Measurements from ENCODE around the gene SENP5. TPM values are rescaled to one million over a fixed set of nuclear protein-coding genes. Genes with fewer than 3 reads are reported as not detected.
A peak's percentile ranks its signal among the peaks of the same experiment; 100 is the strongest.

SENP5 gene
- polyA plus RNA-seq, 3 donors, result 6.7 to 10.4 (median 8.4) TPM

DNA sequence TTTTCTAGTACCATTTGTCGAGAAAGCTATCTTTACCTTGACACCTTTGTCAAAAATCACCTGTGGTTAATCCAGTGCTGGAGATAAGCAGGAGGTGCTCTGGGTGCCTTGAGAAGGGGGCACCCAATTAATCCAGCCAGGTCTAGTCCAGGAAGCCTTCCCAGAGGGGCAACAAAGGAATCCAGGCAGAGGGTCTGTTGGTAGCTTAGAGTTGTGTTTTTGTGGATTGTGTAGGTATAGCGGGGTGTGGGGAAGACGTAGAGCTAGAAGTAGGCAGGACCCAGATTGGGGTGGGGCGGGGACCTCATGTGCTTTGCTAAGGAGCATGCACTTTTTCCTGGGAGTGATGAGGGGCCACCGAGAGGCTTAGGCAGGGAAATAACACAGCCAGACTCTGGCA, 106.9 kb downstream of the SENP5 start:
- Histone ChIP-seq H3K9me3 (replicated peaks in 1 of 2; ENCODE audit: control insufficient read depth in 1 of 2, insufficient read depth in 1 of 2, low read length in 2 of 2) (no peaks in the 10 kb centered on the region), H4K20me1 (ENCODE audit: insufficient read depth, low read length) (no peaks in the 10 kb centered on the region), H3K36me3 (replicated peaks in 1 of 2; ENCODE audit: control insufficient read depth in 1 of 2, insufficient read depth in 2 of 2, low read length in 2 of 2) (no peaks in the 10 kb centered on the region), H2AFZ (ENCODE audit: insufficient read depth, low read depth, low read length, poor library complexity, severe bottlenecking) (no peak overlapping the region), H3K4me2 (replicated peaks; ENCODE audit: extremely low read depth, low read length, poor library complexity, severe bottlenecking) (no peak overlapping the region), H3K4me1 (ENCODE audit: control insufficient read depth in 1 of 2, insufficient read depth in 2 of 2, low read length in 2 of 2) (peaks cover 0 to 3% of the 10 kb centered on the region in 2 donors), H3K4me3 (replicated peaks in 1 of 3; ENCODE audit: low read depth in 2 of 3, low read length in 3 of 3) (no peak overlapping the region), H3K27ac (ENCODE audit: low read depth in 1 of 2, low read length in 2 of 2) (no peak overlapping the region), H3K9ac (ENCODE audit: insufficient read depth, low read length, poor library complexity, severe bottlenecking) (no peak overlapping the region), H3K27me3 (ENCODE audit: control insufficient read depth in 2 of 2, insufficient read depth in 2 of 2, low read length in 2 of 2) (no peaks in the 10 kb centered on the region), H3K79me2 (ENCODE audit: insufficient read depth, low read length) (no peaks in the 10 kb centered on the region)
- no peak for TF ChIP-seq CTCF (IDR thresholded peaks at IDR 0.05)
- no peak overlapping the region for H3K4me3 Mint-ChIP-seq
- peak overlapping the region in 1 of 7 donors; percentile 6 for H3K27ac Mint-ChIP-seq
- DNase-seq, result no peak
- no peaks in the 10 kb centered on the region for H3K36me3 Mint-ChIP-seq
- intact Hi-C loops (cut with micrococcal nuclease), result no loop called here
- H3K27me3 Mint-ChIP-seq (ENCODE audit: low read depth in 3 of 3), result peaks cover 10 to 15% (median 14%) of the 10 kb centered on the region in 3 donors
- peaks cover 0 to 3% (median 0%) of the 10 kb centered on the region in 7 donors for H3K9me3 Mint-ChIP-seq
- peaks cover 10% of the 10 kb centered on the region for H3K4me1 Mint-ChIP-seq
- WGBS (ENCODE audit: insufficient coverage), result 97% methylated on average over 4 of the region's 5 CpGs

DNA sequence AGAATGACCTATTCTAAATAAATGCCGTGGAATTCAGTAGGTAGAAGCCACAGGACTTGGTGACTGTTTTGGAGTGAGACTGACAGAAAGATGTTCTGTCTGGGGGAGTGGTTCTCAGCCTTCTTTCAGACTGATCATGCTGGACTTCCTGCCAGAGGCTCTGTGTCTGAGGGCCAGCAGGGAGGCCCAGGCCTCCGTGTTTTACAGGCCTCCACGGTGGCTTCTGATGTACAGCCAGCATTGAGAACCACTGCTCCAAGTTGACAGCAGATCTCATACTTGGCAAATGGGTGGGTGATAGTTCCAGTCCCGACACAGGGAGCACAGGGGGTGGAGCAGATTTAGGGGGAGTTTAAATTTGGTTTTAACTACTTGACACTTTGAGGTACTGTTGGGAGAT, 107.6 kb downstream of the SENP5 start:
- H3K27ac ChIP-seq (ENCODE audit: low read depth in 1 of 2, low read length in 2 of 2), result no peak overlapping the region
- no peaks in the 10 kb centered on the region for H3K36me3 Mint-ChIP-seq
- H3K4me2 ChIP-seq (replicated peaks; ENCODE audit: extremely low read depth, low read length, poor library complexity, severe bottlenecking), result no peak overlapping the region
- no peak overlapping the region for H2AFZ ChIP-seq (ENCODE audit: insufficient read depth, low read depth, low read length, poor library complexity, severe bottlenecking)
- peak overlapping the region in 1 of 7 donors; percentile 10 for H3K27ac Mint-ChIP-seq
- peaks cover 0 to 3% (median 0%) of the 10 kb centered on the region in 7 donors for H3K9me3 Mint-ChIP-seq
- no peaks in the 10 kb centered on the region for H3K27me3 ChIP-seq (ENCODE audit: control insufficient read depth in 2 of 2, insufficient read depth in 2 of 2, low read length in 2 of 2)
- no peaks in the 10 kb centered on the region for H3K9me3 ChIP-seq (replicated peaks in 1 of 2; ENCODE audit: control insufficient read depth in 1 of 2, insufficient read depth in 1 of 2, low read length in 2 of 2)
- peaks cover 6 to 13% (median 12%) of the 10 kb centered on the region in 3 donors for H3K27me3 Mint-ChIP-seq (ENCODE audit: low read depth in 3 of 3)
- H3K4me1 Mint-ChIP-seq, result peaks cover 6% of the 10 kb centered on the region
- TF ChIP-seq CTCF (IDR thresholded peaks at IDR 0.05), result no peak
- H3K4me1 ChIP-seq (ENCODE audit: control insufficient read depth in 1 of 2, insufficient read depth in 2 of 2, low read length in 2 of 2), result no peaks in the 10 kb centered on the region
- no peak for DNase-seq
- intact Hi-C loops (cut with micrococcal nuclease), result no loop called here
- H3K4me3 Mint-ChIP-seq, result no peak overlapping the region
- no peaks in the 10 kb centered on the region for H3K36me3 ChIP-seq (replicated peaks in 1 of 2; ENCODE audit: control insufficient read depth in 1 of 2, insufficient read depth in 2 of 2, low read length in 2 of 2)
- no peaks in the 10 kb centered on the region for H3K79me2 ChIP-seq (ENCODE audit: insufficient read depth, low read length)
- H3K9ac ChIP-seq (ENCODE audit: insufficient read depth, low read length, poor library complexity, severe bottlenecking), result no peak overlapping the region
- 94% methylated on average over 4 of the region's 4 CpGs for WGBS (ENCODE audit: insufficient coverage)
- no peak overlapping the region for H3K4me3 ChIP-seq (replicated peaks in 1 of 3; ENCODE audit: low read depth in 2 of 3, low read length in 3 of 3)
- no peaks in the 10 kb centered on the region for H4K20me1 ChIP-seq (ENCODE audit: insufficient read depth, low read length)

Measured in CD14-positive monocyte (primary cell).